Left ventricle myocardium superior (tissue), 1 donor: ENCODE measurements around the gene LRRC4B. TPM values are rescaled to one million over a fixed set of nuclear protein-coding genes. Genes with fewer than 3 reads are reported as not detected.
"Not testable (repeated sequence)": the region's sequence is repeated elsewhere in the genome, so short reads cannot be mapped to it uniquely, and the experiment has no call there.

Source experiments
- ATAC-seq: fragments of 200-7000 bp; cut with Tn5 transposase; one replicate; pipeline ENCODE4 v1.9.1; 2020; ENCODE audit warnings: mild to moderate bottlenecking, moderate library complexity
- DNase-seq: peaks from one replicate; pipeline ENCODE4 v3.0.0-alpha.2; 2020
- intact Hi-C: fragments of 100-400 bp; cut with micrococcal nuclease; formaldehyde crosslinking; loops from one replicate; pipeline ENCODE4 v1.11.0; 2022
- total RNA-seq: library from RNA; stranded (reverse); fragmentation: NEBNext Ultra II Directional; extraction: Animal tissue kit (Norgen Biotek cat#: 25700); gene quantifications from one replicate; pipeline ENCODE4 v1.2.1, GENCODE V29; 2021
- donor health status: DM: no; HTN: yes; CAD: no; lungs with severe emphysema.

The LRRC4B gene
- total RNA-seq, 1 donor from 2014 or later: 0.62 TPM

DNA sequence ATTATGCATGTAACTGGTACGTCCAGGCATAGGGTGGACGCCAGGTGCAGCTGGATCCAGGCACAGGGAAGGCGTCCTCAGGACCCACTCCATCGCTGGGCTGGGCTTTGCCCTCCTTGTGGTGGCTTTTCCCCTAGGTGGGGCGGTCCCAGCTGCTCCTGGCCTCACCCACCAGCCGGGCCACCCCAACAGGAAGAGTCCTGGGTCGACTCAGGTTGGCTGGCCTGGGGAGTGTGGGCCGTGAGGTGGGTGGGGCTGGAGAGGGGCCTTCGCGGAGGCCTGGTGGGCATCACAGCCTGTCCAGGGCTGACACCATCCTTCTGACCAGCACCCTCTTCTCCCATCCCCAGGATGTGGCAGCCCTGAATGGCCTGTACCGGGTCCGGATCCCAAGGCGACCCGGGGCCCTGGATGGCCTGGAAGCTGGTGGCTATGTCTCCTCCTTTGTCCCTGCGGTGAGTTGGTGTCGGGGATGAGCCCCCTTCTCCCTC is 88.4 kb downstream of the LRRC4B start:
- peak; percentile 20 for DNase-seq
- intact Hi-C loops: no loop called here
- no peak for ATAC-seq

GRCh38 chr19:50478901-50479715 is 89.1 kb downstream of the LRRC4B start:
- intact Hi-C loops: no loop called here
- ATAC-seq (no peak), DNase-seq (no peak)

GRCh38 chr19:50477751-50478515 is 90.3 kb downstream of the LRRC4B start:
- intact Hi-C loops: no loop called here
- no peak for DNase-seq

GRCh38 chr19:50476907-50477238 is 91.4 kb downstream of the LRRC4B start:
- intact Hi-C loops: no loop called here
- DNase-seq (no peak), ATAC-seq (no peak)

More at GRCh38 chr19:50477751-50478515, 90.3 kb downstream of the LRRC4B start:
- no peak for ATAC-seq

- DNase-seq (peak; percentile 95), ATAC-seq (peak; percentile 96)
- intact Hi-C loops: no loop called here
Measured at GRCh38 chr19:50476224-50476906, 91.9 kb downstream of the LRRC4B start, which contains the start of the genes EMC10 and GARIN5A. EMC10 (plus strand) TSS chr19:50476507; CDS start chr19:50476545, 38 bp downstream. GARIN5A (minus strand) TSS chr19:50476848; CDS start chr19:50476388, 460 bp downstream.

GRCh38 chr19:50475736-50476223 is 92.5 kb downstream of the LRRC4B start:
- intact Hi-C loops: no loop called here
- DNase-seq: no peak

DNA sequence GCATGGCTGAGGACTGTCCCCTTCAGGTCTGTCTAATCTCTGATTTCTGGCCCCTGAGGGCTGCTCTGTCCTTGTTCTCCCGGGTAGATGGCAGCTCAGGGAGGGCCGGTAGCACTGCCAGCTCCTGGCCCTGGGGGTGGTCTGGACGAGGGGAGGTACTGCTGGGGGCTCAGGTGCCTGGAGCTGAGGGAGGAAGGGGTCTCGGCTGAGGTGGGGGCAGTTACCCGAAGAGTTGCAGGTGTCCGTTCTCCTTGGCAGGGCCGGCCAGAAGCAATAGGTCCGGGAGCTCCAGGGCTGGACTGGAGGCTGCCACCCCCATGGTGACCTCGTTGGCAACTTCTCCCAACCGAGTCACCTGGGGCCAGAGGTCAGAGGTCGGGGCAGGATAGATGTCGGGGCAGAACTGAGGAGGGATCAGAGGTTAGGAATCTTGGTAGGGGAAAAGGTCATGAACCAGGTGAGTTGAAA is 93.1 kb downstream of the LRRC4B start:
- no peak for DNase-seq
- no peak for ATAC-seq
- intact Hi-C loops: no loop called here

More at GRCh38 chr19:50475736-50476223, 92.5 kb downstream of the LRRC4B start:
- ATAC-seq: no peak

DNA sequence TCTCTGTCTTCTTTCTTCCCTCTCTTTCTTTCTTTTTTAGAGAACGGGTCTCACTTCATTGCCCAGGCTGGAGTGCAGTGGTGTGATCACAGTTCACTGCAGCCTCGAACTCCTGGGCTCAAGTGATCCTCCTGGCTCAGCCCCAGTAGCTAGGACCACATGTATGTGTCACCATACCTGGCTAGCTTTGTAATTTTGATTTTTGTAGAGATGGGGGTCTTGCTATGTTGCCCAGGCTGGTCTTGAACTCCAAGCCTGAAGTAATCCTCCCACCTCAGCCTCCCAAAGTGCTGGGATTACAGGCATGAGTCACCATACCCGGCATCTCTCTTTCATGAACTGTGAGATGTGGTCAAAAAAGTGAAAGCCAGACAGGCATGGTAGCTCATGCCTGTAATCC is 94.9 kb downstream of the LRRC4B start:
- DNase-seq, intact Hi-C loops, ATAC-seq: not testable (repeated sequence)

GRCh38 chr19:50468818-50469217 is 99.4 kb downstream of the LRRC4B start:
- ATAC-seq: no peak
- no peak for DNase-seq
- intact Hi-C loops: no loop called here

DNA sequence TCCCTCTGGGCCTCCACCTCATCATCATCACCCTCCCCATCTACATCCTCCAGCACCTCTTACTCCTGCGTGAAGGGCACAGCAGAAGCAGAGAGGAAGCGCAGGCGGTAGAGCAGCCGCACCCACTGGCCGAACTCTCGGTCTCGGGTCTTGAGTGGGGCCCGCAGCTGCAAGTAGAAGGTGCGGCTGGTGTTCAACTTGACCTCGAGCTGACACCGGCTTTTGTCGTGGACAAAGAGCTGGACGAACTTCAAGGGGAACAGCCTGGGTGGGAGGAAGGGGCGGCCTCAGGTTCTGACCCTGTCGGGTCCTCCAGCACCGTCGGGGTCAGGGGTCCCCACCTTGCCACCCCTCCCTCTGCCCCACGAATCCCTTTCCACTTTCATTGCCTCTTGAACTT is 100.7 kb downstream of the LRRC4B start:
- ATAC-seq (no peak), DNase-seq (no peak)
- intact Hi-C loops: no loop called here

Other genes with a start within 250 kb of the LRRC4B start
- gene KCNC3, start 239.1 kb downstream of the LRRC4B start, total RNA-seq: 2.5 TPM
- 0.32 TPM for gene NAPSA, start 202.8 kb downstream of the LRRC4B start, total RNA-seq
- 76.5 TPM for gene NR1H2, start 192.0 kb downstream of the LRRC4B start, total RNA-seq
- 10.6 TPM for gene POLD1, start 184.1 kb downstream of the LRRC4B start, total RNA-seq
- gene SPIB, start 149.5 kb downstream of the LRRC4B start, total RNA-seq: not detected
- 0.12 TPM for gene MYBPC2, start 135.5 kb downstream of the LRRC4B start, total RNA-seq
- 79.5 TPM for gene EMC10, start 91.9 kb downstream of the LRRC4B start, total RNA-seq
- 1.2 TPM for gene GARIN5A, start 91.6 kb downstream of the LRRC4B start, total RNA-seq
- gene JOSD2, start 57.2 kb downstream of the LRRC4B start, total RNA-seq: 35.2 TPM
- gene ASPDH, start 54.5 kb downstream of the LRRC4B start, total RNA-seq: not detected
- gene SYT3, start 71.4 kb upstream of the LRRC4B start, total RNA-seq: 0.15 TPM
- 2.7 TPM for gene C19orf81, start 81.0 kb upstream of the LRRC4B start, total RNA-seq
- 0.32 TPM for gene SHANK1, start 151.4 kb upstream of the LRRC4B start, total RNA-seq
- 2.9 TPM for gene CLEC11A, start 154.9 kb upstream of the LRRC4B start, total RNA-seq
- not detected for gene GPR32, start 202.0 kb upstream of the LRRC4B start, total RNA-seq
- gene ACP4, start 222.0 kb upstream of the LRRC4B start, total RNA-seq: not detected